Fibroblast of lung (primary cell): ENCODE results near the gene PTPN14. TPM values are rescaled to one million over a fixed set of nuclear protein-coding genes. Genes with fewer than 3 reads are reported as not detected.

Experiments
- DNase-seq, 2 donors: peaks; one replicate each; pipeline versions ENCODE4 v3.0.0 to v3.0.0-alpha.2; 2010; ENCODE audit warnings: low read depth in 2 of 2
- H2AFZ ChIP-seq: 2 replicates; pipeline ENCODE4 v1.5.1; 2012; ENCODE audit warnings: low read length, control low read depth, inconsistent platforms
- H3K27ac ChIP-seq: 2 replicates; pipeline ENCODE4 v1.5.1; 2011; ENCODE audit warnings: low read length, control low read depth; ENCODE audit not compliant: insufficient read depth
- H3K27me3 ChIP-seq: 2 replicates; pipeline ENCODE4 v1.5.1; 2011; ENCODE audit warnings: mild to moderate bottlenecking, low read length; ENCODE audit not compliant: control insufficient read depth, insufficient read depth
- H3K36me3 ChIP-seq: 2 replicates; pipeline ENCODE4 v1.5.1; 2011; ENCODE audit warnings: low read length; ENCODE audit not compliant: control insufficient read depth, insufficient read depth
- H3K4me1 ChIP-seq: 2 replicates; pipeline ENCODE4 v1.5.1; 2011; ENCODE audit warnings: low read length; ENCODE audit not compliant: control insufficient read depth, insufficient read depth; ENCODE audit errors: extremely low read depth
- H3K4me2 ChIP-seq: 2 replicates; pipeline ENCODE4 v1.5.1; 2011; ENCODE audit warnings: low read length, control low read depth; ENCODE audit not compliant: insufficient read depth; ENCODE audit errors: extremely low read depth
- H3K4me3 ChIP-seq, 4 experiments: fragments of 200-600 bp in 1 of 4; sonication (generic) in 1 of 4; replicated peaks in 1 of 4; 2 replicates each; pipeline ENCODE4 v1.5.1; 2011 to 2016; ENCODE audit warnings: low read length in 4 of 4, low read depth in 3 of 4, mild to moderate bottlenecking in 3 of 4, control low read depth in 2 of 4, inconsistent platforms in 1 of 4, mixed read lengths in 1 of 4; ENCODE audit not compliant: insufficient read depth in 1 of 4; ENCODE audit errors: control extremely low read depth in 1 of 4
- H3K79me2 ChIP-seq: 2 replicates; pipeline ENCODE4 v1.5.1; 2012; ENCODE audit warnings: mild to moderate bottlenecking, low read length, inconsistent platforms; ENCODE audit not compliant: control insufficient read depth, insufficient read depth
- H3K9ac ChIP-seq: 2 replicates; pipeline ENCODE4 v1.5.1; 2011; ENCODE audit warnings: mild to moderate bottlenecking, low read length, control low read depth; ENCODE audit not compliant: insufficient read depth
- H3K9me3 ChIP-seq: 2 replicates; pipeline ENCODE4 v1.5.1; 2012; ENCODE audit warnings: low read depth, low read length; ENCODE audit not compliant: control insufficient read depth, insufficient read depth
- H4K20me1 ChIP-seq: 2 replicates; pipeline ENCODE4 v1.5.1; 2011; ENCODE audit warnings: low read length; ENCODE audit not compliant: control insufficient read depth, insufficient read depth; ENCODE audit errors: extremely low read depth
- EZH2 ChIP-seq: IDR thresholded peaks from 2 replicates; pipeline ENCODE4 v1.5.1; 2012; ENCODE audit warnings: low read length, control low read depth, mild to moderate bottlenecking; ENCODE audit errors: missing control alignments
- polyA plus RNA-seq, 2 donors: library from polyadenylated mRNA; depleted of rRNA in 1 of 2; stranded (reverse) in 1 of 2; unstranded in 1 of 2; fragments of >200 nt; gene quantifications; 2 replicates each; pipeline ENCODE4 v1.2.1, GENCODE V29; 2011 to 2012; ENCODE audit warnings: missing spikeins in 1 of 2
- total RNA-seq: library from RNA; depleted of rRNA; stranded (reverse); fragments of >200 nt; gene quantifications from 2 replicates; pipeline ENCODE4 v1.2.1, GENCODE V29; 2014
- TF ChIP-seq, protein P1 (sequence below), 2 donors: IDR thresholded peaks in 1 of 2; conservative IDR thresholded peaks in 1 of 2; 1 replicate in 1 of 2; 2 replicates in 1 of 2; pipeline ENCODE4 v1.5.1; 2011 to 2012; ENCODE audit warnings: low read length in 2 of 2, control low read depth in 1 of 2, inconsistent platforms in 1 of 2, low read depth in 1 of 2, mild to moderate bottlenecking in 1 of 2

Gene PTPN14
- total and polyA plus RNA-seq, 2 donors (not counting 1 experiment from before 2014, with no cell fraction given), result 38.7 to 56.1 TPM

DNA sequence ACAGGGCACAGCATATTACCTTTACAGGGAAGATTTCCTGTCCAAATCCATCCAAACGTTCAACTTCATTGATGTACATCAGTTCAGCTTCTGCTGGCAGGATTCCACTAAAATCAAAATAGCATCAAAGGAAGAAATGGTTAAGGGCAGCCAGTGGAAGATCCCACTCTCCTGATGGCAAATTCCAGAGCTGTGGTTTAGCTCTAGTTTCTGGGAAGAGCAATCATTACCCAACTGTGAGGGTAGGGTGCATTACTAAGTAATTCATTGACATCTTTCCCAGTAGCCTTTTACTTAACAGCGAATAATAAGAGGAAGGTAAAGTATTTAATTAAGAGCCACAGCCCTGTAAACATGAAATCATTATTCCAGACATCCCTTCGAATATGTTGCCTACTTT is 149.7 kb downstream of the PTPN14 start:
- Histone ChIP-seq H3K27ac (no peak overlapping the region), H4K20me1 (no peaks in the 10 kb centered on the region), H3K9me3 (no peaks in the 10 kb centered on the region), H2AFZ (no peak overlapping the region), H3K79me2 (peaks cover 7% of the 10 kb centered on the region), H3K9ac (no peak overlapping the region), H3K4me3 (no peak overlapping the region), H3K4me2 (no peak overlapping the region), H3K4me1 (peaks cover 10% of the 10 kb centered on the region), H3K27me3 (no peaks in the 10 kb centered on the region), H3K36me3 (peaks cover 13% of the 10 kb centered on the region)
- peak in 1 of 2 donors; percentile 84 for DNase-seq
- no peak for TF ChIP-seq EZH2
- TF ChIP-seq, protein P1, sequence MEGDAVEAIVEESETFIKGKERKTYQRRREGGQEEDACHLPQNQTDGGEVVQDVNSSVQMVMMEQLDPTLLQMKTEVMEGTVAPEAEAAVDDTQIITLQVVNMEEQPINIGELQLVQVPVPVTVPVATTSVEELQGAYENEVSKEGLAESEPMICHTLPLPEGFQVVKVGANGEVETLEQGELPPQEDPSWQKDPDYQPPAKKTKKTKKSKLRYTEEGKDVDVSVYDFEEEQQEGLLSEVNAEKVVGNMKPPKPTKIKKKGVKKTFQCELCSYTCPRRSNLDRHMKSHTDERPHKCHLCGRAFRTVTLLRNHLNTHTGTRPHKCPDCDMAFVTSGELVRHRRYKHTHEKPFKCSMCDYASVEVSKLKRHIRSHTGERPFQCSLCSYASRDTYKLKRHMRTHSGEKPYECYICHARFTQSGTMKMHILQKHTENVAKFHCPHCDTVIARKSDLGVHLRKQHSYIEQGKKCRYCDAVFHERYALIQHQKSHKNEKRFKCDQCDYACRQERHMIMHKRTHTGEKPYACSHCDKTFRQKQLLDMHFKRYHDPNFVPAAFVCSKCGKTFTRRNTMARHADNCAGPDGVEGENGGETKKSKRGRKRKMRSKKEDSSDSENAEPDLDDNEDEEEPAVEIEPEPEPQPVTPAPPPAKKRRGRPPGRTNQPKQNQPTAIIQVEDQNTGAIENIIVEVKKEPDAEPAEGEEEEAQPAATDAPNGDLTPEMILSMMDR (conservative IDR thresholded peaks at IDR 0.05 in 1 of 2, IDR thresholded peaks at IDR 0.05 in 1 of 2; ENCODE audit: low read depth in 1 of 2, low read length in 2 of 2), result no peak

DNA sequence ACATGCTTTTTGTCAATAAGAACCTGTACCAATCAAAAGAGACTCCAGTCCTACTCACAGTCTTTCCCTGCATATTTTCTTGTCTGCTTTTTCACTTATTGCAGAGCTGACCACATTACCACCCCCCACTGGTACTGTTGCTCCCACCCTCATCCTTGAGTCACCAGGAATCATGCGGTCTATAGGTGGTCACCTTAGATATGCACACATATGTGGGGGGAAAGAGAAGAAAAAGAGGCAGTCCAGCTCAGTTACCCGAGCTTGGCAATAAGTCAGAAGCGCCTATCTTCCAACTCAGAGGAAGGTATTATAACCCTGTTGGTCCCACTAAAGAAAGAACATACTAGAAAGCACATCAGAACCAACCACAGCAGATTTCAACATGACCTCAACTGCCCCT is 151.3 kb downstream of the PTPN14 start:
- peak in 1 of 2 donors; percentile 98 for DNase-seq
- H4K20me1 ChIP-seq, result no peaks in the 10 kb centered on the region
- H3K27me3 ChIP-seq, result no peaks in the 10 kb centered on the region
- no peak overlapping the region for H3K9ac ChIP-seq
- H3K4me3 ChIP-seq, result no peak overlapping the region
- no peak for TF ChIP-seq EZH2
- TF ChIP-seq, protein P1 (conservative IDR thresholded peaks at IDR 0.05 in 1 of 2, IDR thresholded peaks at IDR 0.05 in 1 of 2; ENCODE audit: low read depth in 1 of 2, low read length in 2 of 2), result no peak
- no peak overlapping the region for H3K4me2 ChIP-seq
- no peak overlapping the region for H3K27ac ChIP-seq
- no peak overlapping the region for H2AFZ ChIP-seq
- H3K9me3 ChIP-seq, result no peaks in the 10 kb centered on the region
- H3K4me1 ChIP-seq, result peaks cover 8% of the 10 kb centered on the region
- H3K79me2 ChIP-seq, result peaks cover 6% of the 10 kb centered on the region
- peaks cover 15% of the 10 kb centered on the region for H3K36me3 ChIP-seq

DNA sequence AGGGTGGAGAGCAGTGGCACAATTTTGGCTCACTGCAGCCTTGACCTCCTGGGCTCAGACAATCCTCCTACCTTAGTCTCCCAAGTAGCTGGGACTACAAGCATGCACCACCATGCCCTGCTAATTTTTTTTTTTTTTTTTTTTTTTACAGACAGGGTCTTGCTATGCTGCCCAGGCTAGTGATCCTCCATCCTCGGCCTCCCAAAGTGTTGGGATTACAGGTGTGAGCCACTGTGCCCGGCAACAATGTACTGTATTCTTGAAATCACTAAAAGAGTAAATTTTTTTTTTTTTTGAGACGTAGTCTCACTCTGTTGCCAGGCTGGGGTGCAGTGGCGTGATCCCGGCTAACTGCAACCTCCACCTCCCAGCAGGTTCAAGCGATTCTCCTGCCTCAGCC is 152.9 kb downstream of the PTPN14 start:
- no peaks in the 10 kb centered on the region for H3K9me3 ChIP-seq
- no peaks in the 10 kb centered on the region for H3K79me2 ChIP-seq
- H4K20me1 ChIP-seq, result no peaks in the 10 kb centered on the region
- no peak overlapping the region for H3K4me3 ChIP-seq
- peaks cover 20% of the 10 kb centered on the region for H3K36me3 ChIP-seq
- H3K9ac ChIP-seq, result no peak overlapping the region
- TF ChIP-seq, protein P1 (conservative IDR thresholded peaks at IDR 0.05 in 1 of 2, IDR thresholded peaks at IDR 0.05 in 1 of 2; ENCODE audit: low read depth in 1 of 2, low read length in 2 of 2), result no peak
- TF ChIP-seq EZH2, result no peak
- H3K27ac ChIP-seq, result no peak overlapping the region
- H2AFZ ChIP-seq, result no peak overlapping the region
- H3K4me2 ChIP-seq, result no peak overlapping the region
- peaks cover 2% of the 10 kb centered on the region for H3K4me1 ChIP-seq
- H3K27me3 ChIP-seq, result no peaks in the 10 kb centered on the region
- DNase-seq, result no peak
